Right ventricle myocardium inferior (tissue), 1 donor: ENCODE data around the gene NLRC5. TPM values are rescaled to one million over a fixed set of nuclear protein-coding genes. Genes with fewer than 3 reads are reported as not detected.
"Not testable (repeated sequence)": the region's sequence is repeated elsewhere in the genome, so short reads cannot be mapped to it uniquely, and the experiment has no call there.

ENCODE experiments used
- ATAC-seq: fragments of 200-7000 bp; cut with Tn5 transposase; one replicate; pipeline ENCODE4 v1.9.1; 2020; ENCODE audit warnings: mild to moderate bottlenecking, moderate library complexity
- DNase-seq: peaks from one replicate; pipeline ENCODE4 v3.0.0; 2021; ENCODE audit errors: missing footprints
- intact Hi-C: fragments of 100-400 bp; cut with DNase I; formaldehyde crosslinking; loops from one replicate; pipeline ENCODE4 v1.11.0; 2022
- total RNA-seq: library from RNA; stranded (reverse); fragmentation: NEBNext Ultra II Directional; extraction: Animal tissue kit (Norgen Biotek cat#: 25700); gene quantifications from one replicate; pipeline ENCODE4 v1.2.1, GENCODE V29; 2021
- donor health status: DM: no; HTN: yes; CAD: no; lungs with severe emphysema.

NLRC5 gene
- total RNA-seq, 1 donor from 2014 or later = 8.6 TPM

- intact Hi-C loops = no loop called here
- peak; percentile 16 for DNase-seq
- ATAC-seq = no peak
These were observed 65.4 kb downstream of the NLRC5 start for GRCh38 chr16:57054771-57055170.

GRCh38 chr16:57055671-57056070, 66.3 kb downstream of the NLRC5 start:
- intact Hi-C loops = no loop called here
- peak; percentile 14 for DNase-seq
- ATAC-seq = no peak

DNA sequence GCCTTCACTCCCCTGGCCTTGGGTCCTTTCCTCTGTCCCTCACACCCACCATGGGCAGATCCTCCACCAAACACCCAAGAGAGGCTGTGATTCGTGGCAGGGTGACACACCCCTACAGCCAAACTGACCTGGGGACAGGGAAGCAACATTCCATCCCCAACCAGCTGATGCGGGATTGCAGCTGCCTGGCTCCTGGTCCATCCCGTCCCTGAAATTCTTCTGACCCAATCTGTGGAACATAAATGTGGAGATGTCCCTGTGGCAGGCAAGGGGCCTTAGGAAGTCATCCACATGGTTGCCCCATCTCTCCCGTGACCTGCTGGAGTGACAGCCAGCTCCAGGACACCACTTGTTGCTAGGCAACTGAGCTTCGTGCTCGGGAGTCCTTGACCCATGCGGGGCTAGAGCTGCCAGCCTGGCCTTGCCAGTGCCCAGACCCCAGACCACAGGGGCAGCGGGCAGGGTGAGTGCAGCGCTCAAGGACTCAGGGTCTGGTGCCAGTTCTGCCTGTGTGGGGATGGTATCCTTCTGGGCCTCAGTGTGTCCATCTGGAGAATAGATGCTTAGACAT, 69.0 kb downstream of the NLRC5 start:
- ATAC-seq (no peak), DNase-seq (peak; percentile 35)
- intact Hi-C loops = no loop called here

GRCh38 chr16:57060323-57061083, 71.1 kb downstream of the NLRC5 start:
- intact Hi-C loops = no loop called here
- ATAC-seq = peak; percentile 23
- DNase-seq = no peak

DNA sequence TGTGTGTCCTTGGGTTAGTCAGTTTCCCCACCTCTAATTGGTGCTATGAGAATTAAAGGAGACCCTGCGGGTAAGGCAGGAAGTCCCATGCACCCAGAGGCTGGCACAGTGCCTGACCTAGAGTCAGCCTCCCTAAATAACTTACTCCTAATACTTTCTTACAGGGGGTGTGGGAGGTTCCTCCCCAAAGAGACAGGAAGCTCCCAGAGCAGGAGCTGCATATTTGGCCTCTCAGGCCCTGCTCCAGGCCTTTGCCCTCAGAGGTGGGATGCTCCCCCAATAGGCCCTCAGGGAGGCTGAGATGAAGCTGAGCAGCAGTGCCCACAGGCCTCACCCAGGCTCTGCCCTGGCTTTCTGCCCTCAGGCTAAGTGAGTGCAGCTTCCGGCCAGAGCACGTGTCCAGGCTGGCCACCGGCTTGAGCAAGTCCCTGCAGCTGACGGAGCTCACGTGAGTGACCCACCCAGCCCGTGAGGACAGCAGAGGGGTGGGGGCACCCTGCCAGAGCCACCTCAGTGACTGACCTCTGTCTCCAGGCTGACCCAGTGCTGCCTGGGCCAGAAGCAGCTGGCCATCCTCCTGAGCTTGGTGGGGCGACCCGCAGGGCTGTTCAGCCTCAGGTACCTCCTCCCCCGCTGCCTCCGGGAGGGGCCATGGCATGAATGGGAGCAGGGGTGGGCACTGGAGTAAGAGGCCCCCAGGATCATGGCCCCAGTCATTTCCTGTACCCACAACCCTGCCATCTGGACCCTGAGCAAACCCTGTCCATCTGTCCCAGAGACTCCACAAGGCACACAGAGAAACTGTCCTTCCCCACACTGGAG, 71.9 kb downstream of the NLRC5 start:
- DNase-seq (peak; percentile 77), ATAC-seq (peak; percentile 78)
- intact Hi-C loops = no loop called here

- ATAC-seq (peak; percentile 21), DNase-seq (peak; percentile 23)
- intact Hi-C loops = no loop called here
These were observed 73.0 kb downstream of the NLRC5 start for GRCh38 chr16:57062329-57062728.

GRCh38 chr16:57063189-57063588, 73.8 kb downstream of the NLRC5 start:
- ATAC-seq, DNase-seq, intact Hi-C loops: not testable (repeated sequence)

DNA sequence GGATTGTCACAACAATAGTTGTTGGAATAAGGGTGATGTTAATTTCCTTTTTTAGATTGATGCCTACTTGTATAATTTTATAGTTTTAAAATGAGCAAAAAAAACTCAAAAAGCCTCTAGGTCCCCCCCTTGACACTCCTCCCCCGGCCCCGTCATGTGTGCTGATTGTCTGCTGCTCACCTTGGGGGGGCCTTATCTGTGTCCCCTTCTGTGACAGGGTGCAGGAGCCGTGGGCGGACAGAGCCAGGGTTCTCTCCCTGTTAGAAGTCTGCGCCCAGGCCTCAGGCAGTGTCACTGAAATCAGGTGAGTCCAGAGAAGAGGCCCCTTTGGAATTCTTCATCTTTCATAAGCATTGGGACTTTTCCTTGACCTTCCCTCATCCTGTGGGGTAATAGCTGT, 75.6 kb downstream of the NLRC5 start:
- intact Hi-C loops = no loop called here
- DNase-seq (peak; percentile 27), ATAC-seq (no peak)

- DNase-seq (no peak), ATAC-seq (no peak)
- intact Hi-C loops = no loop called here
These were observed 77.3 kb downstream of the NLRC5 start for GRCh38 chr16:57066625-57067024.

DNA sequence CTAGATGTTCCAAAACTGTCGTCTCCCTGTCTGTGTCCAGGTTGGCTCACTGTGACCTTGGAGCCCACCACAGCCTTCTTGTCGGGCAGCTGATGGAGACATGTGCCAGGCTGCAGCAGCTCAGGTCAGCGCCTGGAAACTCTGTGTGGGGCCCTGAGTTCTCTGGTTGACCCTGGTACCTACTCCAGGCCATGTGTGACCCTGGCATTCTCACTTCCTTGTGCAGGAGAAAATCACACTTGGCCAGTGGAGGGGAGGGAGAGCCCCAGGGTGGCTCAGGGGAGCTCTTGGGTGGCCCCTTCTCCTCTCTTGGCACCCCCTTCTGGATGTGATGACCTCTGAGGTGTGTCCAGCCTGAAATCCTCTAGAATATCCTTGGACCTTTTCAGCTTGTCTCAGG, 78.0 kb downstream of the NLRC5 start:
- ATAC-seq = peak; percentile 23
- DNase-seq = no peak

GRCh38 chr16:57069053-57069452, 79.7 kb downstream of the NLRC5 start:
- ATAC-seq = no peak
- no peak for DNase-seq
- intact Hi-C loops = no loop called here

More for the DNA sequence above, 78.0 kb downstream of the NLRC5 start:
- intact Hi-C loops = no loop called here

DNA sequence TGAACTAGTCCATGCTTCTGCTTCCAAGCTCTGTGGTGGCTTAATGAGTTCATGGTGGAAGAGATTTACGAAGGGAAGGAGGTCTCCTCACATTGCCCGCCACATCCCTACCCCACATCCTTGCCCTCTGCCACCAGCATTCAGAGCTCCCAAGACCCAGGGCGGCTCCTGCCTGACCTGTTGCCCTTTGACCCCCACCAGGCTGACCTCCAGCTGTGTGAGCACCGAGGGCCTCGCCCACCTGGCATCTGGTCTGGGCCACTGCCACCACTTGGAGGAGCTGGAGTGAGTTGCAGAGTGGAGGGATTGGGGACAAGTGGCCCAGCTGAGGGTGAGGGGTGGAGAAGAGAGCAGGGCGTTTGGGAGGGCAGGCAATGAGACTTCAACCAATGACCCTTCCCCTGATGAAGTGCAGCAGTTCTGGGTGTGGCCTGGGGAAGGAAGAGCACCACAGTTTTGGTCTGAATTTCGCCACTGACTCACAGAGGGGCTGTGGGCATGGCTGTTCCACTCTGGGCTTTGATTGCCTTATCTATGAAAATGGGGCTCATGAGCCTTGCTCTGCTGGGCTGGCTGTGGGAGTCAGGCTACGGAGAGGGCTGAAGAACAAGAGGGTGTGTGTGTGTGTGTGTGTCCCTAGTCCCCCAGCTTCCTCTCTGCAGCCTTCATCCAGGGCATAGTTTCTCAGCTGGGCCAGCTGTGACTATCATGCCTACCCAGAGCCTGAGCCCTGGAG, 80.4 kb downstream of the NLRC5 start:
- intact Hi-C loops = no loop called here
- DNase-seq (no peak), ATAC-seq (no peak)

- ATAC-seq = no peak
- intact Hi-C loops = no loop called here
- no peak for DNase-seq
These were observed 81.1 kb downstream of the NLRC5 start for GRCh38 chr16:57070424-57070823.

- ATAC-seq, DNase-seq: not testable (repeated sequence)
These were observed 81.8 kb downstream of the NLRC5 start for GRCh38 chr16:57071081-57071732.

DNA sequence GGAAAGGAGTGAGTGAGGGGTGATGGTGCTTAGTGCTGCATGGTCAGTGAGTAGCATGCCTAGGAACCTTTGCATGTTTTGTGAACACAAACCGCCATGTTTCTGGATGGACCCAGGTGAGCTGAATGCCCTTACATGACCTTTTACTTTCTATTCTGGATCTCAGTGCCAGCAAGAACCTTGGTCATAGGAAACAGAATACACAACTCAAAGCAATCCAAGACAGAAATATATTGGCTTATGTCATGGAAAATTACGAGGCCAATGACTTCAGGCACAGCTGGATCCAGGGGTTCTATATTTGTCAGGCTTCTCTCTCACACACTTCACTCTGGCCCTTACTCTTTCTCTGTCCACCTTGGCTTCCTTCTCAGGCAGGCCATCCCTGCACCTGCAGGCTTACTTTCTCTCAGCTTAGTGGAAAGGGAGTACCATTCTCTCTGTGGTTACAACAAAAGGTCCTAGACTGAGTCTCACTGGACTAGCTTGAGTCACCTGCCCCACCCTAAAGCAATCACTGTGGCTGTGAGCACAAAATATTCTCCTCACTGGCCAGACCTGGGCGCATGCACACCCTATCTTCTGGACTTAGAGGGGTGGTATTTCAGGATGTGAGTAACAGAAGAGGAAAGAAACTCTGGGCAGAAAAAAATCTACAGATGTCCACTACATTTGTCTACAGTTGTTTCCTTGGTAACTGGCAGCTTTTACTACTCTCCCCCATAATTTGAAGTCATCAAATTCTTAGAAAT, 82.7 kb downstream of the NLRC5 start:
- DNase-seq = no peak
- intact Hi-C loops = no loop called here

More at GRCh38 chr16:57071081-57071732, 81.8 kb downstream of the NLRC5 start:
- intact Hi-C loops = not testable (repeated sequence)

GRCh38 chr16:57072616-57073275, 83.4 kb downstream of the NLRC5 start:
- DNase-seq (no peak), ATAC-seq (no peak)
- intact Hi-C loops = no loop called here

More for the DNA sequence above, 82.7 kb downstream of the NLRC5 start:
- ATAC-seq = no peak

DNA sequence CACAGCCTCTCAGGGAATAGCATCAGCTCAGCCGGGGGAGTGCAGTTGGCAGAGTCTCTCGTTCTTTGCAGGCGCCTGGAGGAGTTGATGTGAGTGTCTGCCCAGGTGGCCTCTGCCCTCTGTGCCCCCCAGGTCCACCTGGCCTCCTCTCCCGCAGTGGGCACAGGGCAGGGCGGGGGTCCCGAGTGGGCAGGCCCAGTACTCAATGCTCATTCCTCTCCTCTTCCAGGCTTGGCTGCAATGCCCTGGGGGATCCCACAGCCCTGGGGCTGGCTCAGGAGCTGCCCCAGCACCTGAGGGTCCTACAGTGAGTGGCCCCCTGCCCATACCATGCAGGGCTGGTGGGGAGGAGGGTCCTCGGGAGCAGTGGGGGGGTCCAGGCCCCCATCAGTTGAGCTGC, 88.4 kb downstream of the NLRC5 start:
- ATAC-seq = no peak
- no peak for DNase-seq
- intact Hi-C loops = no loop called here
